NOMO-1 treated with DMSO at 0.1 percent for 48 hours (cell line): ENCODE measurements around the gene MIDN.

Source experiments
- DNase-seq: peaks from one replicate; lab custom pipeline; 2025; ENCODE audit not compliant: unreplicated experiment; lab: John Stamatoyannopoulos, UW

MIDN gene

GRCh38 chr19:1257475-1258162 is 9.2 kb downstream of the MIDN start:
- no peak for DNase-seq

GRCh38 chr19:1258163-1258492 is 9.7 kb downstream of the MIDN start:
- no peak for DNase-seq

GRCh38 chr19:1258707-1259205 is 10.4 kb downstream of the MIDN start:
- DNase-seq, result peak; percentile 51

GRCh38 chr19:1259206-1259875 is 11.0 kb downstream of the MIDN start:
- peak; percentile 51 for DNase-seq

GRCh38 chr19:1259876-1260748 is 11.7 kb downstream of the MIDN start:
- no peak for DNase-seq

GRCh38 chr19:1260749-1261537 is 12.6 kb downstream of the MIDN start:
- DNase-seq, result peak; percentile 93

GRCh38 chr19:1261538-1261797 is 13.1 kb downstream of the MIDN start:
- peak; percentile 41 for DNase-seq

- DNase-seq, result no peak
Measured at GRCh38 chr19:1261798-1262622, 13.6 kb downstream of the MIDN start.

GRCh38 chr19:1262623-1263123 is 14.3 kb downstream of the MIDN start:
- DNase-seq, result no peak

GRCh38 chr19:1263188-1263587 is 14.8 kb downstream of the MIDN start:
- no peak for DNase-seq

GRCh38 chr19:1264801-1265614 is 16.6 kb downstream of the MIDN start:
- no peak for DNase-seq

- DNase-seq, result no peak
Measured at GRCh38 chr19:1265615-1266128, 17.3 kb downstream of the MIDN start.

GRCh38 chr19:1266129-1266915 is 17.9 kb downstream of the MIDN start:
- peak; percentile 81 for DNase-seq

GRCh38 chr19:1266916-1267476 is 18.6 kb downstream of the MIDN start:
- DNase-seq, result peak; percentile 40

GRCh38 chr19:1267477-1268225 is 19.3 kb downstream of the MIDN start:
- DNase-seq, result no peak

- DNase-seq, result no peak
Measured at GRCh38 chr19:1268226-1269064, 20.1 kb downstream of the MIDN start.
